ENCODE measurements around the gene VPS37D. TPM values are rescaled to one million over a fixed set of nuclear protein-coding genes. Genes with fewer than 3 reads are reported as not detected.
"Not testable (repeated sequence)": the region's sequence is repeated elsewhere in the genome, so short reads cannot be mapped to it uniquely, and the experiment has no call there.

VPS37D gene
- total RNA-seq, 1 experiment from 2014 or later: 8.7 TPM

DNA sequence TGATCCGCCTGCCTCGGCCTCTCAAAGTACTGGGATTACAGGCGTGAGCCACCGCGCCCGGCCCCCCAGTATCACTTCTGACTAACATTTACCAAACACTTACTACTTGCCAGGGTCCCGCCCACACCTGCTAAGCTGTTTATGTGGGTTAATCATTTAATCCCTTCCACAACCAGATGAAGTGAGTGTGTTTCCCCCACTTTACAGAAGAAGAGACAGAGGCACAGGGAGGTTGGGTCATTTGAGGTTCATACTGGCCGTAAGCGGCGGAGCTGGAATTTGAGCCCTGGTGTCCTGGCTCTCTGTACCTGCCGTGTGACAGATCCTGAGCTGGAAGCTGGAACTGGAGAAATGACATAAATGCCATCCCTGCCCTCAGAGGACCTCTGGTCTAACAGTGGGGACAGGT lies 15.1 kb upstream of the VPS37D start:
- Histone ChIP-seq H3K4me3 (ENCODE audit: low read depth, low read length, poor library complexity, severe bottlenecking) (no peak overlapping the region), H3K9me3 (ENCODE audit: low read depth, low read length, poor library complexity, severe bottlenecking) (no peaks in the 10 kb centered on the region), H3K27me3 (replicated peaks; ENCODE audit: insufficient read depth, low read depth, low read length, poor library complexity) (peaks cover 8% of the 10 kb centered on the region), H3K36me3 (ENCODE audit: insufficient read depth, low read length, poor library complexity, severe bottlenecking) (no peaks in the 10 kb centered on the region), H3K4me1 (ENCODE audit: insufficient read depth, low read length, poor library complexity, severe bottlenecking) (peaks cover 10% of the 10 kb centered on the region), H3K27ac (ENCODE audit: low read depth, low read length, poor library complexity, severe bottlenecking) (no peak overlapping the region)
- ChIA-PET POLR2A (ENCODE audit: low non-redundant PET) (no interaction called here), CTCF (no interaction called here)
- TF ChIP-seq, protein P1, sequence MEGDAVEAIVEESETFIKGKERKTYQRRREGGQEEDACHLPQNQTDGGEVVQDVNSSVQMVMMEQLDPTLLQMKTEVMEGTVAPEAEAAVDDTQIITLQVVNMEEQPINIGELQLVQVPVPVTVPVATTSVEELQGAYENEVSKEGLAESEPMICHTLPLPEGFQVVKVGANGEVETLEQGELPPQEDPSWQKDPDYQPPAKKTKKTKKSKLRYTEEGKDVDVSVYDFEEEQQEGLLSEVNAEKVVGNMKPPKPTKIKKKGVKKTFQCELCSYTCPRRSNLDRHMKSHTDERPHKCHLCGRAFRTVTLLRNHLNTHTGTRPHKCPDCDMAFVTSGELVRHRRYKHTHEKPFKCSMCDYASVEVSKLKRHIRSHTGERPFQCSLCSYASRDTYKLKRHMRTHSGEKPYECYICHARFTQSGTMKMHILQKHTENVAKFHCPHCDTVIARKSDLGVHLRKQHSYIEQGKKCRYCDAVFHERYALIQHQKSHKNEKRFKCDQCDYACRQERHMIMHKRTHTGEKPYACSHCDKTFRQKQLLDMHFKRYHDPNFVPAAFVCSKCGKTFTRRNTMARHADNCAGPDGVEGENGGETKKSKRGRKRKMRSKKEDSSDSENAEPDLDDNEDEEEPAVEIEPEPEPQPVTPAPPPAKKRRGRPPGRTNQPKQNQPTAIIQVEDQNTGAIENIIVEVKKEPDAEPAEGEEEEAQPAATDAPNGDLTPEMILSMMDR (conservative IDR thresholded peaks at IDR 0.05; ENCODE audit: low read depth, low read length): no peak
- TF ChIP-seq EZH2 (IDR thresholded peaks at IDR 0.05; ENCODE audit: borderline replicate concordance, low read depth, low read length, poor library complexity, severe bottlenecking): no peak
- no peak for DNase-seq (ENCODE audit: low spot score)
- no TSS peak for BruUV-seq (replicated peaks)
- intact Hi-C loops (cut with micrococcal nuclease; ENCODE audit: unreplicated experiment): no loop called here

DNA sequence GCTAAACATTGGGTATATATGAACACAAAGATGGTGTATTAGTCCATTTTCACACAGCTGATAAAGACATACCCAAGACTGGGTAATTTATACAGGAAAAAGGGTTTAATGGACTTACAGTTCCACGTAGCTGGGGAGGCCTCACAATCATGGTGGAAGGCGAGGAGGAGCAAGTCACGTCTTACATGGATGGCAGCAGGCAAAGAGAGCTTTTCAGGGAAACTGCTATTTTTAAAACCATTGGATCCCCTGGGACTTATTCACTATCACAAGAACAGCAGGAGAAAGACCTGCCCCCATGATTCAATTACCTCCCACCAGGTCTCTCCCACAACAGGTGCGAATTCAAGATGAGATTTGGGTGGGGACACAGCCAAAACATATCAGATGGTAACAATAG lies 12.3 kb upstream of the VPS37D start:
- intact Hi-C loops (cut with micrococcal nuclease; ENCODE audit: unreplicated experiment): not testable (repeated sequence)

DNA sequence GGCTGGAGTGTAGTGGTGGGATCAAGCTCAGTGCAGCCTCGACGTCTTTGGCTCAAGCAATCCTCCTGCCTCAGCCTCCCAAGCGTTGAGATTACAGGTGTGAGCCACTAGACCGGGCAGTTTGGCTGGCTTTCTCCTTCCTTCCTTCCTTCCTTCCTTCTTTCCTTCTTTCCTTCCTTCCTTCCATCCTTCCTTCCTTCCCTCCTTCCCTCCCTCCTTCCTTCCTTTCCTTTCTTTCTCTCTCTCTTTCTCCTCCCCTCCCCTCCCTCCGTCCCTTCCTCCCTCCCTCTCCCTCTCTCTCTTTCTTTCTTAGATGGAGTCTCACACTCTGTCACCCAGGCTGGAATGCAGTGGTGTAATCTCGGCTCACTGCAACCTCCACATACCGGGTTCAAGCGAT lies 7.6 kb upstream of the VPS37D start:
- no TSS peak for BruUV-seq (replicated peaks)
- POLR2A ChIA-PET (ENCODE audit: low non-redundant PET): interaction anchor here (0.5 kb wide), 1 partner anchor 38 kb away, joined by 4 read pairs; no protein-coding TSS in a partner anchor
- Histone ChIP-seq H3K4me3 (ENCODE audit: low read depth, low read length, poor library complexity, severe bottlenecking) (no peak overlapping the region), H3K27ac (ENCODE audit: low read depth, low read length, poor library complexity, severe bottlenecking) (no peak overlapping the region), H3K9me3 (ENCODE audit: low read depth, low read length, poor library complexity, severe bottlenecking) (no peaks in the 10 kb centered on the region), H3K4me1 (ENCODE audit: insufficient read depth, low read length, poor library complexity, severe bottlenecking) (no peaks in the 10 kb centered on the region), H3K27me3 (replicated peaks; ENCODE audit: insufficient read depth, low read depth, low read length, poor library complexity) (no peaks in the 10 kb centered on the region), H3K36me3 (ENCODE audit: insufficient read depth, low read length, poor library complexity, severe bottlenecking) (no peaks in the 10 kb centered on the region)
- TF ChIP-seq, protein P1 (conservative IDR thresholded peaks at IDR 0.05; ENCODE audit: low read depth, low read length): no peak
- no peak for TF ChIP-seq EZH2 (IDR thresholded peaks at IDR 0.05; ENCODE audit: borderline replicate concordance, low read depth, low read length, poor library complexity, severe bottlenecking)
- CTCF ChIA-PET: no interaction called here
- no peak for DNase-seq (ENCODE audit: low spot score)
- intact Hi-C loops (cut with micrococcal nuclease; ENCODE audit: unreplicated experiment): no loop called here

More for the DNA sequence above, 12.3 kb upstream of the VPS37D start:
- CTCF ChIA-PET: interaction anchor here (0.6 kb wide), 1 partner anchor 22 kb away, joined by 8 read pairs; no protein-coding TSS in a partner anchor
- POLR2A ChIA-PET (ENCODE audit: low non-redundant PET); H3K36me3 ChIP-seq (ENCODE audit: insufficient read depth, low read length, poor library complexity, severe bottlenecking); H3K4me1 ChIP-seq (ENCODE audit: insufficient read depth, low read length, poor library complexity, severe bottlenecking); DNase-seq (ENCODE audit: low spot score); H3K27ac ChIP-seq (ENCODE audit: low read depth, low read length, poor library complexity, severe bottlenecking); H3K9me3 ChIP-seq (ENCODE audit: low read depth, low read length, poor library complexity, severe bottlenecking); H3K27me3 ChIP-seq (replicated peaks; ENCODE audit: insufficient read depth, low read depth, low read length, poor library complexity); H3K4me3 ChIP-seq (ENCODE audit: low read depth, low read length, poor library complexity, severe bottlenecking); BruUV-seq (replicated peaks): not testable (repeated sequence)

DNA sequence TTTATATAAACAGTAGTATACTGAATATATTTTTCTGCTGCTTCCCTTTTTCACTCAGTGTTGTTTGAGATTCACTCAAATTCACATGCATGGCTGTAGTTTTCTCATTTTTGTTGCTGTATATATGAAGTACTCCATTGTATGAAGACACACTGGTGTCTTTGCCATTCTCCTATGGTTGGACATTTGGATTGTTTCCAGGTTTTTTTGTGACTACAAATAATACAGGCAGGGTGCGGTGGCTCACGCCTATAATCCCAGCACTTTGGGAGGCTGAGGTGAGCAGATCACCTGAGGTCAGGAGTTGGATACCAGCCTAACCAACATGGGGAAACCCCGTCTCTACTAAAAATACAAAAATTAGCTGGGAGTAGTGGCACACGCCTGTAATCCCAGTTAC lies 7.0 kb upstream of the VPS37D start:
- H3K4me1 ChIP-seq (ENCODE audit: insufficient read depth, low read length, poor library complexity, severe bottlenecking); CTCF ChIA-PET; H3K4me3 ChIP-seq (ENCODE audit: low read depth, low read length, poor library complexity, severe bottlenecking); BruUV-seq (replicated peaks); intact Hi-C loops (cut with micrococcal nuclease; ENCODE audit: unreplicated experiment); H3K27ac ChIP-seq (ENCODE audit: low read depth, low read length, poor library complexity, severe bottlenecking); H3K27me3 ChIP-seq (replicated peaks; ENCODE audit: insufficient read depth, low read depth, low read length, poor library complexity); H3K36me3 ChIP-seq (ENCODE audit: insufficient read depth, low read length, poor library complexity, severe bottlenecking); H3K9me3 ChIP-seq (ENCODE audit: low read depth, low read length, poor library complexity, severe bottlenecking); DNase-seq (ENCODE audit: low spot score): not testable (repeated sequence)
- POLR2A ChIA-PET (ENCODE audit: low non-redundant PET): interaction anchor here (0.5 kb wide), 1 partner anchor 39 kb away, joined by 4 read pairs; no protein-coding TSS in a partner anchor
